ENCODE data around the gene TRIM63. TPM values are rescaled to one million over a fixed set of nuclear protein-coding genes. Genes with fewer than 3 reads are reported as not detected.

The TRIM63 gene
- total and polyA plus RNA-seq, 2 donors (not counting 1 experiment from before 2014, with no cell fraction given): not detected

GRCh38 chr1:26035959-26036755 lies 31.3 kb downstream of the TRIM63 start:
- ChIA-PET CTCF (interaction anchor here (0.7 to 2.7 kb wide), 7 partner anchors 8 to 140 kb away, joined by 3 to 14 read pairs (median 3); partner anchors contain the start of gene PAFAH2), POLR2A (no interaction called here)
- intact Hi-C loops (cut with micrococcal nuclease): loop anchor here (1.0 to 5.0 kb wide), 5 partner anchors 38 to 130 kb away; partner anchors contain the start of genes PAFAH2, PDIK1L and STMN1
- H3K27me3 ChIP-seq (replicated peaks in 1 of 4; ENCODE audit: control extremely low read depth in 1 of 4, control insufficient read depth in 3 of 4, insufficient read depth in 4 of 4, low read length in 3 of 4): peaks cover 0 to 22% (median 4%) of the 10 kb centered on the region in 4 experiments
- peak overlapping the region in 1 of 2 donors; percentile 67 for H3K27ac ChIP-seq (ENCODE audit: low read length in 2 of 2)
- peak overlapping the region; percentile 100 for H2AFZ ChIP-seq (ENCODE audit: insufficient read depth, low read depth, low read length, poor library complexity, severe bottlenecking)
- H3K9ac ChIP-seq (ENCODE audit: low read length): peak overlapping the region; percentile 93
- H3K9me3 Mint-ChIP-seq (ENCODE audit: insufficient read depth): no peaks in the 10 kb centered on the region
- H3K4me3 ChIP-seq (ENCODE audit: control extremely low read depth in 1 of 5, extremely low read depth in 1 of 5, insufficient read depth in 1 of 5, low read depth in 2 of 5, low read length in 4 of 5): peak overlapping the region; percentile 41 to 96 (median 95)
- peak; percentile 88 for DNase-seq
- WGBS (ENCODE audit: insufficient coverage): 3% methylated on average over 31 of the region's 39 CpGs
- H3K9me3 ChIP-seq (ENCODE audit: control extremely low read depth in 1 of 3, control insufficient read depth in 2 of 3, insufficient read depth in 1 of 3, low read length in 2 of 3): no peaks in the 10 kb centered on the region
- H4K20me1 ChIP-seq (ENCODE audit: control insufficient read depth, insufficient read depth, low read length, poor library complexity, severe bottlenecking): no peaks in the 10 kb centered on the region
- ATAC-seq (ENCODE audit: low read depth): peak; percentile 74
- peaks cover 13% of the 10 kb centered on the region for H3K4me1 Mint-ChIP-seq
- H3K79me2 ChIP-seq (ENCODE audit: control insufficient read depth, insufficient read depth, low read length): no peaks in the 10 kb centered on the region
- H3K27me3 Mint-ChIP-seq: peaks cover 6% of the 10 kb centered on the region
- peak; percentile 99 for TF ChIP-seq CTCF (IDR thresholded peaks at IDR 0.05)
- no peak for TF ChIP-seq EZH2 (IDR thresholded peaks at IDR 0.05; ENCODE audit: borderline replicate concordance, insufficient read depth, low read depth, low read length, poor library complexity, severe bottlenecking)
- H3K4me1 ChIP-seq (ENCODE audit: control insufficient read depth in 2 of 2, insufficient read depth in 2 of 2, low read length in 2 of 2): peaks cover 10 to 13% of the 10 kb centered on the region in 2 donors
- H3K4me2 ChIP-seq (replicated peaks; ENCODE audit: low read depth, low read length, poor library complexity, severe bottlenecking): peak overlapping the region; percentile 98
- peak overlapping the region; percentile 89 for H3K27ac Mint-ChIP-seq
- peak overlapping the region; percentile 96 for H3K4me3 Mint-ChIP-seq
- no peaks in the 10 kb centered on the region for H3K36me3 ChIP-seq (replicated peaks in 1 of 2; ENCODE audit: control extremely low read depth in 1 of 2, control insufficient read depth in 1 of 2, extremely low read depth in 1 of 2, insufficient read depth in 2 of 2, low read length in 1 of 2)

Measured in B cell (primary cell).